HG02798 (cell line): ENCODE measurements around the gene ZNF581.
A peak's percentile ranks its signal among the peaks of the same experiment; 100 is the strongest.

Experiments used
- ATAC-seq: cut with Tn5 transposase; IDR thresholded peaks from one replicate; pipeline ENCODE4 v1.9.1; 2021; ENCODE audit warnings: mild to moderate bottlenecking; ENCODE audit not compliant: unreplicated experiment, poor library complexity

ZNF581 gene

GRCh38 chr19:55643003-55643886, at the start of gene ZNF581:
Gene ZNF581 (plus strand): TSS chr19:55643649. CDS start chr19:55644572, 923 bp downstream.
- peak; percentile 29 for ATAC-seq

GRCh38 chr19:55594996-55595545, 48.4 kb upstream of the ZNF581 start:
- ATAC-seq = no peak

- no peak for ATAC-seq
These were observed 47.1 kb upstream of the ZNF581 start for GRCh38 chr19:55596304-55596703.

- no peak for ATAC-seq
These were observed 45.9 kb upstream of the ZNF581 start for GRCh38 chr19:55597501-55597921.

- ATAC-seq = no peak
These were observed 45.4 kb upstream of the ZNF581 start for GRCh38 chr19:55598034-55598433.

GRCh38 chr19:55598719-55599467, 44.6 kb upstream of the ZNF581 start:
- peak; percentile 49 for ATAC-seq

- peak; percentile 61 for ATAC-seq
These were observed 44.0 kb upstream of the ZNF581 start, which contains the start of gene FIZ1 for GRCh38 chr19:55599468-55599841. Gene FIZ1 (minus strand): TSS chr19:55599517. CDS start chr19:55597865, 1,652 bp downstream.

GRCh38 chr19:55599842-55600661, 43.4 kb upstream of the ZNF581 start, which contains the start of gene ZNF524:
Gene ZNF524 (plus strand): TSS chr19:55600288. CDS start chr19:55602113, 1,825 bp downstream.
- ATAC-seq = peak; percentile 60

- no peak for ATAC-seq
These were observed 42.8 kb upstream of the ZNF581 start for GRCh38 chr19:55600662-55601028.

GRCh38 chr19:55601084-55601483, 42.4 kb upstream of the ZNF581 start:
- ATAC-seq = no peak

GRCh38 chr19:55602104-55603001, 41.1 kb upstream of the ZNF581 start:
- ATAC-seq = no peak

GRCh38 chr19:55603115-55603514, 40.3 kb upstream of the ZNF581 start:
- ATAC-seq = no peak

GRCh38 chr19:55603581-55604292, 39.7 kb upstream of the ZNF581 start:
- ATAC-seq = no peak

- ATAC-seq = peak; percentile 82
These were observed 38.2 kb upstream of the ZNF581 start for GRCh38 chr19:55605207-55605636.

- peak; percentile 17 for ATAC-seq
These were observed 37.6 kb upstream of the ZNF581 start, which contains the start of gene ZNF865 for GRCh38 chr19:55605637-55606470. Gene ZNF865 (plus strand): TSS chr19:55605647. CDS start chr19:55613619, 7,972 bp downstream.

GRCh38 chr19:55606471-55606787, 37.0 kb upstream of the ZNF581 start:
- ATAC-seq = no peak

- ATAC-seq = no peak
These were observed 36.6 kb upstream of the ZNF581 start for GRCh38 chr19:55606817-55607216.

GRCh38 chr19:55609326-55609725, 34.1 kb upstream of the ZNF581 start:
- ATAC-seq = no peak
